Adrenal gland (tissue), 19 donors: ENCODE data around the gene TCP10L. TPM values are rescaled to one million over a fixed set of nuclear protein-coding genes. Genes with fewer than 3 reads are reported as not detected.
A peak's percentile ranks its signal among the peaks of the same experiment; 100 is the strongest.
"Not testable (repeated sequence)": the region's sequence is repeated elsewhere in the genome, so short reads cannot be mapped to it uniquely, and the experiment has no call there.

Experiments
- DNase-seq, 7 donors: peaks; one replicate each; pipeline ENCODE4 v3.0.0-alpha.2; 2019 to 2020
- H3K27ac ChIP-seq, 5 donors: fragments of 200-600 bp; sonication (generic) in 4 of 5; 1 replicate in 3 of 5; 2 replicates in 2 of 5; pipeline versions ENCODE4 v1.5.1 to v1.8.0; 2016 to 2020; ENCODE audit warnings: mild to moderate bottlenecking in 1 of 5
- H3K27me3 ChIP-seq: fragments of 200-600 bp; 2 replicates; pipeline ENCODE4 v1.8.0; 2021
- H3K36me3 ChIP-seq, 2 donors: fragments of 200-600 bp; replicated peaks in 1 of 2; 1 replicate in 1 of 2; 2 replicates in 1 of 2; pipeline versions ENCODE4 v1.5.1 to v1.8.0; 2018 to 2022
- H3K4me1 ChIP-seq, 2 donors: fragments of 200-600 bp; replicated peaks in 1 of 2; 1 replicate in 1 of 2; 2 replicates in 1 of 2; pipeline versions ENCODE4 v1.5.1 to v1.8.0; 2018 to 2021
- H3K4me3 ChIP-seq, 4 donors: fragments of 200-600 bp; sonication (generic) in 3 of 4; one replicate each; pipeline ENCODE4 v1.5.1; 2016 to 2018
- H3K9me3 ChIP-seq, 3 donors: fragments of 200-600 bp; sonication (generic) in 1 of 3; replicated peaks in 1 of 3; 1 replicate in 2 of 3; 2 replicates in 1 of 3; pipeline versions ENCODE4 v1.5.1 to v1.8.0; 2016 to 2021
- POLR2A ChIP-seq, 2 donors: fragments of 450-650 bp; IDR thresholded peaks; one replicate each; pipeline ENCODE4 v1.6.1; 2017; ENCODE audit warnings: antibody characterized with exemption in 2 of 2, mild to moderate bottlenecking in 2 of 2, moderate library complexity in 1 of 2
- WGBS, 4 donors: extraction: QIAGEN DNeasy Blood & Tissue Kit in 2 of 4; methylation state at CpG; one replicate each; pipeline versions ENCODE4 v1.1.5 to v1.1.7; 2013 to 2017; 5-methylcytosine and 5-hydroxymethylcytosine counted together
- intact Hi-C, 2 donors: fragments of 100-400 bp; cut with DNase I; formaldehyde crosslinking; loops; one replicate each; pipeline versions ENCODE4 v1.14.1 to v1.15.0; 2022 to 2023
- long read RNA-seq, 10 donors: library from polyadenylated mRNA in 3 of 10; unstranded in 2 of 10; stranded (forward) in 1 of 10; transcript quantifications; one replicate each; pipeline ENCODE4 v2.0.0 and lab custom pipeline, GENCODE V29; 2021 to 2026
- polyA plus RNA-seq, 3 donors: library from polyadenylated mRNA; stranded (reverse); fragments of 200-250 nt in 2 of 3; fragments of 350-450 nt in 1 of 3; fragmentation: Illumina TruSeq in 1 of 3; extraction: RNeasy Lipid Tissue Mini Kit (QIAGEN cat#74804) in 1 of 3; gene quantifications; one replicate each; pipeline ENCODE4 v1.2.3, GENCODE V29; 2013 to 2014
- total RNA-seq, 9 donors: library from RNA; depleted of rRNA in 4 of 9; stranded (reverse); fragments of >200 nt in 4 of 9; fragments of 120-200 nt in 1 of 9; fragmentation: NEBNext Ultra II Directional in 1 of 9; extraction: Animal tissue kit (Norgen Biotek cat#: 25700) in 1 of 9; gene quantifications; one replicate each; pipeline versions ENCODE4 v1.1.0 to v1.2.4, GENCODE V29; 2013 to 2023
- TF ChIP-seq, protein P1 (sequence below), 6 experiments: fragments of 450-650 bp in 4 of 6; fragments of 200-600 bp in 2 of 6; sonication (generic) in 1 of 6; IDR thresholded peaks; 1 replicate in 5 of 6; 2 replicates in 1 of 6; pipeline versions ENCODE4 v1.5.1 to v1.8.0; 2016 to 2021; ENCODE audit warnings: antibody characterized with exemption in 6 of 6, mild to moderate bottlenecking in 2 of 6, moderate library complexity in 1 of 6
- donor health status: healthy with polysubstance abuse.
- donor health status: Bipolar disorder and iron deficiency.
- donor health status: DM: yes; HTN: yes; CAD: no.
- donor health status: DM: no; HTN: no; CAD: no.
- donor health status: DM: no; HTN: no; CAD: no.
- donor health status: DM: yes; HTN: yes; CAD: no.

Gene TCP10L, protein sequence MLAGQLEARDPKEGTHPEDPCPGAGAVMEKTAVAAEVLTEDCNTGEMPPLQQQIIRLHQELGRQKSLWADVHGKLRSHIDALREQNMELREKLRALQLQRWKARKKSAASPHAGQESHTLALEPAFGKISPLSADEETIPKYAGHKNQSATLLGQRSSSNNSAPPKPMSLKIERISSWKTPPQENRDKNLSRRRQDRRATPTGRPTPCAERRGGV
- total RNA-seq (1 to 10 TPM in 2 of 9 donors, under 1 TPM in 5, not detected in 2; 0.28 to 2.0 (median 0.78) TPM), polyA plus RNA-seq (1 to 10 TPM in 2 of 3 donors, under 1 TPM in 1; 0.79 to 3.0 (median 2.3) TPM)
- long read RNA-seq, donor 1, result 0 reads
- long read RNA-seq, donor 2, result 0 reads
- long read RNA-seq, donor 3, result 0 reads
- long read RNA-seq, donor 4, result 0 reads
- long read RNA-seq, donor 5, result 0 reads
- long read RNA-seq, donor 6, result 0 reads
- long read RNA-seq, donor 7, result 0 reads
- long read RNA-seq, donor 8, result 0 reads
- long read RNA-seq, donor 9, result 0 reads
- long read RNA-seq, donor 10, result 0 reads

DNA sequence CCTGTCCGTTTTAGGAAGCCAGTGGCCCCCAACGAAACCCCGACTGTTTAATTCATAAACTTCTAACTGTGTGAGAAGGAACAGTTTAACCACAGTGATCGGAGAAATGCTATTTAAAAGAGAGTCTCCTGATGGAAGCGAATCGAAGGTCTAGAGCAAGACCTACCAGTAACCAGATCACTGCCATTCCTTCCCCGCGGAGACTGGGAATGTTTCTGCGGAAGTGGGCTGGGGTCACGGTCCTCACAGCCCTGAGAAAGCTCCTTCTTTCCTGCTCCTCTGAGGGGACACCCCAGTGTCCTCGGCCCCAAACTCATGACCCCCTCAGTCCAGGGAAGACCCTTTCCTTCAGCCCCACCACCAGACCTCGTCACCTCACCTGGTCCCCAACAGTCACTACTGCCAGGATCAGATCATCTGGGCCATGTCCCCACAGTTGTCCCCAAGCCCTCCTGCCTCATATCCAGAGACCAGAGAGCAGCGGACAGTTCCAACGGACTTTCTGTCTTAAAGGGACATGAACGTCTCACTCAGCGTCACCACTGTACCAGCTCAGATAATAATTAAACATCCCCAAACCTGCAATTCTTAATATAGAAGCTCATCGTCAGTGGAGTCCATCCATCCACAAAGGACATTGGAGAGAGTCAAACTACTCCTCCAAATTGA is at the start of gene TCP10L:
TCP10L (minus strand) TSS at position 482 of the 669 bp plus-strand sequence. CDS start 1,219 bp downstream, outside the sequence.
- Histone ChIP-seq H3K4me1 (no peaks in the 10 kb centered on the region), H3K27ac (no peak within 1 kb of the TSS), H3K27me3 (no peaks in the 10 kb centered on the region), H3K4me3 (no peak within 1 kb of the TSS), H3K9me3 (no peaks in the 10 kb centered on the region), H3K36me3 (no peaks in the 10 kb centered on the region)
- TF ChIP-seq, protein P1, sequence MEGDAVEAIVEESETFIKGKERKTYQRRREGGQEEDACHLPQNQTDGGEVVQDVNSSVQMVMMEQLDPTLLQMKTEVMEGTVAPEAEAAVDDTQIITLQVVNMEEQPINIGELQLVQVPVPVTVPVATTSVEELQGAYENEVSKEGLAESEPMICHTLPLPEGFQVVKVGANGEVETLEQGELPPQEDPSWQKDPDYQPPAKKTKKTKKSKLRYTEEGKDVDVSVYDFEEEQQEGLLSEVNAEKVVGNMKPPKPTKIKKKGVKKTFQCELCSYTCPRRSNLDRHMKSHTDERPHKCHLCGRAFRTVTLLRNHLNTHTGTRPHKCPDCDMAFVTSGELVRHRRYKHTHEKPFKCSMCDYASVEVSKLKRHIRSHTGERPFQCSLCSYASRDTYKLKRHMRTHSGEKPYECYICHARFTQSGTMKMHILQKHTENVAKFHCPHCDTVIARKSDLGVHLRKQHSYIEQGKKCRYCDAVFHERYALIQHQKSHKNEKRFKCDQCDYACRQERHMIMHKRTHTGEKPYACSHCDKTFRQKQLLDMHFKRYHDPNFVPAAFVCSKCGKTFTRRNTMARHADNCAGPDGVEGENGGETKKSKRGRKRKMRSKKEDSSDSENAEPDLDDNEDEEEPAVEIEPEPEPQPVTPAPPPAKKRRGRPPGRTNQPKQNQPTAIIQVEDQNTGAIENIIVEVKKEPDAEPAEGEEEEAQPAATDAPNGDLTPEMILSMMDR (IDR thresholded peaks at IDR 0.05), result no peak
- no peak for TF ChIP-seq POLR2A (IDR thresholded peaks at IDR 0.05)
- intact Hi-C loops, result no loop called here
- WGBS, 4 donors, result 78 to 82% (median 80%) methylated on average over 17 of the region's 17 CpGs
- no peak for DNase-seq

DNA sequence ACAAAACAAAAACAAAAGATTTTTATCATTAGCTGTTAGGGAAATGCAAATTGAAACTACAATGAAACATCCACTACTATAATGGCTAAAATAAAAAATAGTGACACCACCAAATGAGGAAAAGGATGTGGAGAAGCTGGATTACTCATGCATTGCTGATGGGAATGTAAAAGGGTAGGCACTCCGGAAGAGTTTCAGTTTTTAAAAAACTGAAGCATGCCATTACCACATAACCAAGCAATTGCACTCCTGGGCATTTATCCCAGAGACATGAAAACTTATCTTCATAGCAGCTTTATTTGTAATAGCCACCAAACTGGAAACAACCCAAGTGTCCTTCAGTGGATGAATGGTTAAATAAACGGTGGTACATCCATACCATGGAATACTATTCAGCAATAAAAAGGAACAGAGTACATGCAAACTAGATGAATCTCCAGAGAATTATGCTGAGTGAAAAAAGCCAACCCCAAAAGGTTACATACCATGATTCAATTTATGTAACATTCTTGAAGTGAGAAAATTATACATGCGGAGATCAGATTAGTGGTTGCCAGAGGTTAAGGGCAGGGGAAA is 41.4 kb upstream of the TCP10L start:
- 92 to 96% (median 93%) methylated on average over 3 of the region's 3 CpGs for WGBS, 4 donors
- TF ChIP-seq POLR2A (IDR thresholded peaks at IDR 0.05), result no peak
- TF ChIP-seq, protein P1 (IDR thresholded peaks at IDR 0.05), result no peak

DNA sequence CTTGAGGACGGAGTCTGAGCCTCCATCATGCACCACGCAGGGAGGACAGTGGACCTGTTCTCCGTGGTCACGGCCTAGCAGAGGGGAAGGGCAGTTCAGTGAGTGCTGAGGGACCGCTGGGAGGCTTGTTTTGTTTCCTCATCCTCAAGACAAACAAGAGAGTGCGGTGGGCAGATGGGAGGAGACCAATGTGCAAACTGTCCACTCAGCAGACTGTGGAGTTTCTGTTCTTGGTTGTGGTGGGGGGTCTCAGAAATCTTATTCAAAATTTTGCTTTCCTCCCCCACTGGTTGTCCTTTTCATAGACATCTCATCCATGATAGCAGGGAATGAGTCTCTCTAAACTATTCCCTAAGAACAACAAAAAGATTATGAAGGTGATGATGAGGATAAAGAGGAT is 32.9 kb upstream of the TCP10L start:
- DNase-seq, H3K36me3 ChIP-seq, intact Hi-C loops, H3K27ac ChIP-seq, H3K9me3 ChIP-seq, H3K4me1 ChIP-seq, H3K4me3 ChIP-seq, H3K27me3 ChIP-seq: not testable (repeated sequence)
- whole genome bisulfite sequencing, 4 donors, result 71 to 92% (median 84%) methylated on average over 6 of the region's 6 CpGs

More for the DNA sequence above, 41.4 kb upstream of the TCP10L start:
- Histone ChIP-seq H3K9me3 (no peaks in the 10 kb centered on the region), H3K27ac (no peak overlapping the region), H3K4me1 (no peaks in the 10 kb centered on the region), H3K36me3 (peaks cover 0 to 12% of the 10 kb centered on the region in 2 donors), H3K4me3 (no peak overlapping the region), H3K27me3 (peaks cover 3% of the 10 kb centered on the region)
- no peak for DNase-seq
- intact Hi-C loops, result no loop called here

DNA sequence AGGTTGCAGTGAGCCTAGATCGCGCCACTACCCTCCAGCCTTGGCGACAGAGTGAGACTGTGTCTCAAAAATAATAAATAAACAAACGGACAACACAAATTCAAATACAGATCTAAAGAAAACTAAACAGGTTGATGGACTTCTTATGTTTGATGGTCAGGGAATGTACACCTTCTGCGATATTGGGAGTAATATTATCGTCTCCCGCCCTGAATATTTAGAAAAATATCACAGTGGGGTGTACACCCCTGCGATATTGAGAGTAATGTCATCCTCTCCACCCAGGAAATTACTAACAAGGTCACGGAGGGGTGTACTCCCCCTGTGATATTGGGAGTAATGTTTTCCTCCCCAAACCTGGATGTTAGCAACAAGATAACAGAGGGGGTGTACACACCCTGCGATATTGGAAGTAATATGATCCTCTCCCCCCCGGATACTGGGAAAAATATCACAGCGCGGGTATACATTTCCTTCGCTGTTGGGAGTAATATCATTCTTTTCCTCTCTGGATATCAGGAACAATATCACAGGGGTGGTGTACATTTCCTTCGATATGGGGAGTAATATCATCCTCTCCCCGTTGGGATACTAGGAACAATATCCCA is 28.2 kb upstream of the TCP10L start:
- Histone ChIP-seq H3K9me3 (no peaks in the 10 kb centered on the region), H3K36me3 (peaks cover 0 to 8% of the 10 kb centered on the region in 2 donors), H3K4me1 (peaks cover 14 to 20% of the 10 kb centered on the region in 2 donors), H3K27me3 (no peaks in the 10 kb centered on the region), H3K27ac (peak overlapping the region in 3 of 5 donors; percentile 80 to 93 (median 80)), H3K4me3 (peak overlapping the region in 2 of 4 donors; percentile 78 to 96)
- WGBS, 4 donors, result 65 to 76% (median 68%) methylated on average over 16 of the region's 16 CpGs
- peak in 1 of 7 donors; percentile 43 for DNase-seq
- no peak for TF ChIP-seq POLR2A (IDR thresholded peaks at IDR 0.05)
- TF ChIP-seq, protein P1 (IDR thresholded peaks at IDR 0.05), result no peak
- intact Hi-C loops, result no loop called here
